ENCODE measurements around the gene RAB1A. TPM values are rescaled to one million over a fixed set of nuclear protein-coding genes. Genes with fewer than 3 reads are reported as not detected.
"Not testable (repeated sequence)": the region's sequence is repeated elsewhere in the genome, so short reads cannot be mapped to it uniquely, and the experiment has no call there.

The RAB1A gene
- total and polyA plus RNA-seq, 12 donors = 53.8 to 235 (median 136) TPM

DNA sequence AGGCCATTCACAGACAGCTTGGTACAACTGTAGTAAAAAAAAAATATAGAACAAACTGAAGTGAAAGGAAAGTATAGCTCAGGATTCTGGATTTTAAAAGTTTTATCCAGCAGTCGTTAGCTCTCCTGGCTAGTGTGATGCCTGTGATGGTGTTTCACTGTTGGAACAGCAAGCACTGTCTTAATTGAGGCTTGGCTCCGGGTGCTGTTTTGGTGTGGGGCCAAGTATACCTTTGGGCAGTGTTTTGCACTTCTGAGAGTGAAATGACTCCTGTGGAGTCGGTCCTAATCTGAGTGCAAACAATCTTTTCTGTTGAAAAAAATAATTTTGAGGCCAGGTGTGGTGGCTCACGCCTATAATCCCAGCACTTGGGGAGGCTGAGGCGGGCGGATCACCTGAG is 28.7 kb upstream of the RAB1A start:
- H3K4me1 ChIP-seq (replicated peaks in 1 of 2) = peaks cover 0 to 6% of the 10 kb centered on the region in 2 donors
- no peaks in the 10 kb centered on the region for H3K36me3 ChIP-seq (replicated peaks in 1 of 2)
- TF ChIP-seq, protein P1, sequence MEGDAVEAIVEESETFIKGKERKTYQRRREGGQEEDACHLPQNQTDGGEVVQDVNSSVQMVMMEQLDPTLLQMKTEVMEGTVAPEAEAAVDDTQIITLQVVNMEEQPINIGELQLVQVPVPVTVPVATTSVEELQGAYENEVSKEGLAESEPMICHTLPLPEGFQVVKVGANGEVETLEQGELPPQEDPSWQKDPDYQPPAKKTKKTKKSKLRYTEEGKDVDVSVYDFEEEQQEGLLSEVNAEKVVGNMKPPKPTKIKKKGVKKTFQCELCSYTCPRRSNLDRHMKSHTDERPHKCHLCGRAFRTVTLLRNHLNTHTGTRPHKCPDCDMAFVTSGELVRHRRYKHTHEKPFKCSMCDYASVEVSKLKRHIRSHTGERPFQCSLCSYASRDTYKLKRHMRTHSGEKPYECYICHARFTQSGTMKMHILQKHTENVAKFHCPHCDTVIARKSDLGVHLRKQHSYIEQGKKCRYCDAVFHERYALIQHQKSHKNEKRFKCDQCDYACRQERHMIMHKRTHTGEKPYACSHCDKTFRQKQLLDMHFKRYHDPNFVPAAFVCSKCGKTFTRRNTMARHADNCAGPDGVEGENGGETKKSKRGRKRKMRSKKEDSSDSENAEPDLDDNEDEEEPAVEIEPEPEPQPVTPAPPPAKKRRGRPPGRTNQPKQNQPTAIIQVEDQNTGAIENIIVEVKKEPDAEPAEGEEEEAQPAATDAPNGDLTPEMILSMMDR (IDR thresholded peaks at IDR 0.05) = no peak
- TF ChIP-seq POLR2A (IDR thresholded peaks at IDR 0.05) = no peak
- 77 to 87% (median 84%) methylated on average over 6 of the region's 6 CpGs for WGBS, 4 donors
- H3K4me3 ChIP-seq = no peak overlapping the region
- H3K27me3 ChIP-seq = no peaks in the 10 kb centered on the region
- H3K9me3 ChIP-seq (replicated peaks in 1 of 3) = no peaks in the 10 kb centered on the region
- intact Hi-C loops (cut with DNase I) = no loop called here
- no peak for DNase-seq
- H3K27ac ChIP-seq = no peak overlapping the region

DNA sequence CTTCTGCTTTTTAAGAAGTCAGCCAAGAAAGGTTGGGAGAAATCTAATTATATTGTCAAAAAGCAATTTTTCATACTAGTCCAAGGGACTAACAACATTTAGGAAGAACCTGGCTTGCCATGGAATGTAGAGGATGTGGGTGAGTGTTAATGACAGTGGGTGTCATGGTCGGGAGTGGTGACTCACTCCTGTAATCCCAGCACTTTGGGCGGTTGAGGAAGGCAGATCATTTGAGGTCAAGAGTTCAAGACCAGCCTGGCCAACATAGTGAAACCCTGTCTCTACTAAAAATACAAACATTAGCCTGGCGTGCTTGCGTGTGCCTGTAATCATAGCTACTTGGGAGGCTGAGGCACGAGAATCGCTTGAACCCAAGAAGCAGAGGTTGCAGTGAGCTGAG is 27.9 kb upstream of the RAB1A start:
- H3K36me3 ChIP-seq (replicated peaks in 1 of 2); DNase-seq; H3K9me3 ChIP-seq (replicated peaks in 1 of 3); H3K4me1 ChIP-seq (replicated peaks in 1 of 2); intact Hi-C loops (cut with DNase I); H3K27me3 ChIP-seq; H3K4me3 ChIP-seq; H3K27ac ChIP-seq: not testable (repeated sequence)
- 68 to 72% (median 70%) methylated on average over 4 to 6 of the region's 6 CpGs for WGBS, 4 donors

- Histone ChIP-seq H3K9me3 (replicated peaks in 1 of 3) (no peaks in the 10 kb centered on the region), H3K4me3 (no peak overlapping the region), H3K36me3 (replicated peaks in 1 of 2) (no peaks in the 10 kb centered on the region), H3K27me3 (no peaks in the 10 kb centered on the region), H3K4me1 (replicated peaks in 1 of 2) (no peaks in the 10 kb centered on the region), H3K27ac (no peak overlapping the region)
- 71 to 82% (median 80%) methylated on average over 1 of the region's 1 CpG for WGBS, 4 donors
- no peak for TF ChIP-seq POLR2A (IDR thresholded peaks at IDR 0.05)
- intact Hi-C loops (cut with DNase I) = no loop called here
- DNase-seq = no peak
Measured at GRCh38 chr2:65156041-65156440, 26.1 kb upstream of the RAB1A start.

DNA sequence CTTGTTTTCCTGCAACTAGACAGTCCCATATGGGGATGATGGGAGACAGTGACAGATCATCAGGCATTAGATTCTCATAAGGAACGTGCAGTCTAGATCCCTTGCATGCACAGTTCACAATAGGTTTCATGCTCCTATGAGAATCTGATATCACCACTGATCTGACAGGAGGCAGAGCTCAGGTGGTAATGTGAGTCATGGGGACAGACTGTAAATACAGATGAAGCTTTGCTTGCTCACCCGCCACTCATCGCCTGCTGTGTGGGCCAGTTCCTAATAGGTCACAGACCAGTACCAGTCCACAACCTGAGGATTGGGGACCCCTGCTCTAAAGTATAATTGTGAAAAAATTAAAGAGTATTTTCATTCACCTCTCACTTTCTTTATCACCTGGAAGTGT is 23.6 kb upstream of the RAB1A start:
- WGBS, 4 donors = 91 to 100% (median 94%) methylated on average over 2 to 3 of the region's 3 CpGs
- Histone ChIP-seq H3K4me1 (replicated peaks in 1 of 2) (no peaks in the 10 kb centered on the region), H3K27me3 (no peaks in the 10 kb centered on the region), H3K9me3 (replicated peaks in 1 of 3) (no peaks in the 10 kb centered on the region), H3K27ac (no peak overlapping the region), H3K36me3 (replicated peaks in 1 of 2) (no peaks in the 10 kb centered on the region), H3K4me3 (no peak overlapping the region)
- TF ChIP-seq POLR2A (IDR thresholded peaks at IDR 0.05) = no peak
- TF ChIP-seq, protein P1 (IDR thresholded peaks at IDR 0.05) = no peak
- no peak for DNase-seq
- intact Hi-C loops (cut with DNase I) = no loop called here

DNA sequence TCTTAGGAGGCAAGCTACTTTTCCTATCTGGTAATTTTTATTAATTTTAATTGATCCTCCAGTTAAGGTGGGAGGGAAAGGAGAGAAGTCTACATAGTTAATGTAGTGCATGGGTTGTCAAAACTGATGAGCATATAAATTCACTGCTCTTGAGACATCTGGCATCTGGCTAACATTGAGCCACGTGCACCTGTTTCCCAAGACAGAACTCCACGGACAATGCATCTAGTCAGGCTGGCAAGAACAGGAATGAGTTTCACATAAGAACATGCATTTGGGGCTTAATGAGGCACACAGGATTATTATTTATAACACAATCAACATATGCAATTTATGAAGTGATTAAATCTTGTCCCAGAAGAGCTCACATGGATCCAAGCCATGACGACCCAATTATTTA is 16.2 kb upstream of the RAB1A start:
- TF ChIP-seq, protein P1 (IDR thresholded peaks at IDR 0.05) = no peak
- no peak for TF ChIP-seq POLR2A (IDR thresholded peaks at IDR 0.05)
- Histone ChIP-seq H3K27me3 (no peaks in the 10 kb centered on the region), H3K9me3 (replicated peaks in 1 of 3) (no peaks in the 10 kb centered on the region), H3K4me3 (no peak overlapping the region), H3K27ac (no peak overlapping the region), H3K4me1 (replicated peaks in 1 of 2) (peaks cover 0 to 6% of the 10 kb centered on the region in 2 donors), H3K36me3 (replicated peaks in 1 of 2) (no peaks in the 10 kb centered on the region)
- 24 to 46% (median 38%) methylated on average over 3 of the region's 3 CpGs for WGBS, 4 donors
- peak in 1 of 7 donors; percentile 38 for DNase-seq
- intact Hi-C loops (cut with DNase I) = no loop called here
